GM12892 (cell line): ENCODE measurements around the gene POMT1.

Experiments used
- POLR2A ChIP-seq: IDR thresholded peaks from 2 replicates; pipeline ENCODE4 v1.6.1; 2011; ENCODE audit warnings: low read depth, low read length, control low read depth
- POLR2AphosphoS5 ChIP-seq: IDR thresholded peaks from 2 replicates; pipeline ENCODE4 v1.6.1; 2011; ENCODE audit warnings: low read depth, low read length, control low read depth

DNA sequence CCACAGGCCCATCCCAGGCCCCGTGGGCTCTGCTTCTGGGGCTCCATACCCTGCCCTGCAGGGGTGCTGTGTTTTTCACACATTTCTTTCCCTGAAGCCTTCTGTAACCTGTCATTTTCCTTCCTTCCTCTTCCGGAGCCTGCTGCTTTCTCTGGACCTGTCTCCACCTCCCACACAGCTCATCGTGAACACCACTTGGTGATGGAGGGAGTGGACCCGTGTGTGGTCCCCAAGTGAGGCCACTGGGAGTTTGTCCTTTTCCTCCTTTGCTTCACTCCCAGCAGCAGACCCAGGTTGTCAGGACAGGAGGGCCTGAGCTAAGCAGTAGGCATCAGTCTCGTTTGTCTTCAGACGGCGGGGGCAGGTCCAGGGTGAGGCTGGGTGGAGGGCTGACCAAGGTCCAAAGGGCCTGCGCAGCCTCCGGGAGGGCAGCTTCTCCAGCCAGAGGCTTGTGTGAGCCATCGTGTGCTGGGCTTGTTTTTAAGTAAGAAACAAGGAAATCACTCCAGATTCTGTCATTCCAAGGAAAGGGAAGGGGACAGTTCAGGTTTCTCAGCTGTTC lies 5.8 kb upstream of the POMT1 start:
- TF ChIP-seq POLR2AphosphoS5 (no peak), POLR2A (no peak)
